COLO668 (cell line): Measurements from ENCODE around the gene TSPEAR.
A peak's percentile ranks its signal among the peaks of the same experiment; 100 is the strongest.
"Not testable (repeated sequence)": the region's sequence is repeated elsewhere in the genome, so short reads cannot be mapped to it uniquely, and the experiment has no call there.

Experiments
- DNase-seq: peaks from one replicate; lab custom pipeline; 2025; ENCODE audit not compliant: unreplicated experiment; lab: John Stamatoyannopoulos, UW

TSPEAR gene

DNA sequence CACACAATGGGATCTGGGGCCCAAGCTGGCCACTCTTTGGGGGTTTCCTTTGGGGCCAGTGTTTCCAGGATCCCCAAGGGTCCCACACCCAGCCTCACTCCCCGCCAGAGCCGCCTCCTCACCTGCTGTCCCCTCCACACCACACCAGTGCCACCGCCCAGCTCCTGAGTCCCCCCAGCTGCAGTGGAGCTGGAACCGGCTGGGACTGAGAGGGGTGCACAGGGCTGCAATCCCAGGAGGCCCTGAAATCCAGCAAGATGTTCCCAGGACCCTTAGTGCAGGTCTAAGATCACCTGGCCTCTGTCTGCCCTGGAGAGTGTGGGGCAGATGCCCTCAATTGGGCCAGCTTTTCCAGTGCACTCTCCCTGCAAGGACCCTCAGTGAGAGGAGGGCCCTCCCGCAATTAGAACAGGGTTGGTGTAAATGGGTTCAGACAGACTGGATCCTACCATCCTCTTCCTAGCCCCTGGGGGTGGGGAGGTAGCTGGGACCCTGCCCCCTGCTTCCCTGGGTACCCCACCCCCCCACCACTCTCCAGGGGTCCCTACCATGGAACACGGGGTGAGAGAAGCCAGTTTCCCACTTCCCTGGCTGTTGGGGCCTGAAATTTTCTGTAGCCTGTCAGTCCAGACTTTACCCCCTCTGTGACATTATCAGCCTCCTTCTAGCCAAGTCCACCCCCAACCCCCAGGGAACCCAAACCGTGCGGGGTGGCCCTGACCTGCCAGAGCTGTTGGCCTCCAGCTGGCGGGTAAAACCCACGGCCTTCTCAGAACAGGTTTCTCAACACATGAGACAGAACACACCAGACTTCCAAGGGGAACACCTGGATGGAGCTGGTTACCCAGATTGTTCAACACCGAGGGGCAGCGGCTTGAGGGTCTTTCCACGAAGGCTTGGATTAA, 7.4 kb downstream of the TSPEAR start:
- DNase-seq, result no peak

DNA sequence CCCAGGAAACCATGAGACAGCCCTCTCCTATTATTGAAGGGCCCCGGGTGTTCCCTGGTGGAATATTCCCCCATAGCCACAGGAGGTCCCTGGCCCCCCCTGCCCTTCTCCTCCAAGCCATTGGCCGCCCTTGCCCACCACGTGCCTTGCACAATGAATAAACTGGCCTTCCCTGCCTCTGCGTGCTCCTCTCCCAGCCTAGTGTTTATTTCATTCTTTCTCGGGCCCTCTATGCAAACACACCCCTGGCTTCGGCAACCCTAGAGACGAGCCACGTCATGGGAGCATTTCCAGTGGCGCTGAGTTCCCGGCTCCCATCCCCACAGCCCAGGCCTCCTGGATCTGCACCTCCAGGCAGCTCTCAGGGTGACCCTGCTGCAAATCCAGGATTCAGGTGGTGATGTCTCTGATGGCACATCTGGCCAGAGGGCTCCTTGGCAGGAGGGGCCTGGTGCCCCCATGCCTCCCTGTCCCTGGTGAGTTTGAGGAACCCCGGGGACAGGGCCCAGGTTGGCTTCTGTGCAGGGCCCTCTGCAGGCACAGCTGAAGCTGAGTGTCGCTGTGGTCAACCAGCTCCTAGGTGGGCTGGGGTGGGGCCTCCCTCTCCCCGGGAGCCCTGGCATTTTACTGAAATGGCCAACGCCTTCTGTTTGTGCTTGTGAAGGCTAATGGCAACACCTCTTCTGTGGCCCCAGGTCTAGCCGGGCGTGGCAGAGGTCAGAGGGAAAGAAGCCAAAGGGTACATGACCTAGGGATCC, 8.2 kb downstream of the TSPEAR start:
- DNase-seq, result peak; percentile 81

DNA sequence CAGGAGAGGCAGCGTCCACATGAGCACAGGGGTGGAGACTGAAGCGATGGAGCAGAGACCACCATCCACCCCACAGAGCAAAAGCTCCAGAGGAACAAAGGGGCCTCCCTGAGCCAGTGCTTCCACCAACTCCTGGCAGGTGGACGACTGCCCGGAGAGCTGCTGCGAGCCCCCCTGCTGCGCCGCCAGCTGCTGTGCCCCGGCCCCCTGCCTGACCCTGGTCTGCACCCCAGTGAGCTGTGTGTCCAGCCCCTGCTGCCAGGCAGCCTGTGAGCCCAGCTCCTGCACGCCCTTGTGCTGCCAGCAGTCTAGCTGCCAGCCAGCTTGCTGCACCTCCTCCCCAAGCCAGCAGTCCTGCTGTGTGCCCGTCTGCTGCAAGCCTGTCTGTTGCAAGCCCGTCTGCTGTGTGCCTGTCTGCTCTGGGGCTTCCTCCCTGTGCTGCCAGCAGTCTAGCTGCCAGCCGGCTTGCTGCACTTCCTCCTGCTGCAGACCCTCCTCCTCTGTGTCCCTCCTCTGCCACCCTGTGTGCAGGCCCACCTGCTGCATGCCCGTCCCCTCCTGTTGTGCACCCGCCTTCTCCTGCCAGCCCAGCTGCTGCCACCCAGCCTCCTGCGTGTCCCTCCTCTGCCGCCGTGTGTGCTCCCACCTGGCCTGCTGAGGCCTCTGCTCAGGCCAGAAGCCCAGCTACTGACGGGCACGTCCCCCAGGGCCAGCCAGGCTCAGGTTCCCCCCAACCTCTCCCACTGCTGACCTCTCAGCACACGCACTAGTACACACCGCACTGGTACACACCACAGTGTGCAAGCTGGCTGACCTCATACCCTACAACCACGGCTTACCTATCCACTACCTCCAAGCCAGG, 9.0 kb downstream of the TSPEAR start:
- peak; percentile 67 for DNase-seq

DNA sequence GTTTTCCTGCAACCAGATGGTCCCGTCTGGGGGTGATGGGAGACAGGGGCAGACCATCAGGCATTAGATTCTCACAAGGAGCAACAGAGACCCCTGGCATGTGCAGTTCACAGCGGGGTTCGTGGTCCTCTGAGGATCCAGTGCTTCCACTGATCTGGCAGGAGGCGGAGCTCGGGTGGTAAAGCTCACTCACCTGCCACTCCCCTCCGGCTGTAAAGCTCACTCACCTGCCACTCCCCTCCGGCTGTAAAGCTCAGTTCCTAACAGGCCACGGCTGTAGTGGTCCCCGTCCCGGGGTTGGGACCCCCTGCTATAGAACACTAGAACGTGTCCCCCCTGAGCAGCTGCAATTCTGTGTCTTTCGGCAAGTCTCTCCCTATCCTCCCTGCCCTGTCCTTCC, 9.8 kb downstream of the TSPEAR start:
- DNase-seq, result no peak

DNA sequence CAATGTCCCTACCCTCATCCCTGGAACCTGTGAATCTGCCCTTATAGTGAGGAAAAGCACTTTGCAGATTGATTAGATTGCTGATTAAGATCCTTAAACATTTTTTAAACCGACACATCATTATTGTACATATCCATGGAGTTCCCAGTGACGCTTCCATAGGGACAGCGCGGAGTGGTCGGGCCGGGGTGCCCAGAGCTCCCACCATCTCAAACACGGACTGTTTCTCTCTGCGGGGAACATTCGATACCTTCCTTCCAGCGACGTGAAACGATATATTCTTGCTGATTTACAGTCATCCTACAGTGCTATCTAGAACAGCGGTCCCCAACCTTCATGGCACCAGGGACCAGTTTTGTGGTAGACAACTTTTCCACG, 10.4 kb downstream of the TSPEAR start:
- no peak for DNase-seq

DNA sequence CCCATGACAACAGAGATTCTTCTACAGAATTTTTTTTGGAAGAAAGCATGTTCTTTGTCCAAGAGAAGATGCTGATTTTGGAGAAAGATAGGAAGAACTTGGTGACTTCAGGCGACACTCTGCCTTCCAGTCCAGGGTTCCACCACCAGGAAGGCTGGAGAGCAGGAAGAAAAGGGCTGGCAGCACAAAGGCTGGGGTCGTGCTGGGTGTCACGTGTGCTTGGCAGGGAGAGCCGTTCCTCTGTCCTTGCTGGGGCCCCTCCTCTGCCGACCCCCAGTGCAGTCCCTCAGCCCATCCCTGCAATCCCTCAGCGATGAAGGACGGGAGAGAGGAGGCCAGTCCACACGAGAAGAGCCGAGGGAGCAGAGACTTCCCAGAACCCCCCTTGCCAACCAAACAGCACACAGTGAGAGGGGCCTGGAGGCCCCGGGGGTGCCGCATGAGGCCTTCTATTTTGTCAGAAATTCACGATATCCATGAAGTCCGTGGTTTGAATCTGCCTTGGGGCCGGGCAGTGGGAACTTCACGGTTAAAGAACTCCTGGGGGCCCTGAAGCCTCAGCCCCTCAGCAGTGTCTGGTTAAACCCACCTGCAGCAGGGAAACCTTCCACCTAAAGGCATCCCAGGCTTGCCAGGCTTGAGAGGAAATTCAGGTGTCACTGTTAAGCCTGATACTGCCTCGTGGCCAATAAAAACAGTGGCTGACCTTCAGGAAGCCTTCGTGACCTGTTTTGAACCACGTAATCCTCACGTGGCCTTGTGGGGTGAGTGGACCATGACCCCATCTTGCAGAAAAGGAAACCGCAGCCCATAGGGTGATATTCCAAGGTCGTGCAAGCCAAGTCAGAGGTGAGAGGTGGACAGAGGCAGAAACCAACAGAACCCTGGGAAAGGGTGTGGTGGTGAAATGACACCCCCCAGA, 11.0 kb downstream of the TSPEAR start:
- no peak for DNase-seq

DNA sequence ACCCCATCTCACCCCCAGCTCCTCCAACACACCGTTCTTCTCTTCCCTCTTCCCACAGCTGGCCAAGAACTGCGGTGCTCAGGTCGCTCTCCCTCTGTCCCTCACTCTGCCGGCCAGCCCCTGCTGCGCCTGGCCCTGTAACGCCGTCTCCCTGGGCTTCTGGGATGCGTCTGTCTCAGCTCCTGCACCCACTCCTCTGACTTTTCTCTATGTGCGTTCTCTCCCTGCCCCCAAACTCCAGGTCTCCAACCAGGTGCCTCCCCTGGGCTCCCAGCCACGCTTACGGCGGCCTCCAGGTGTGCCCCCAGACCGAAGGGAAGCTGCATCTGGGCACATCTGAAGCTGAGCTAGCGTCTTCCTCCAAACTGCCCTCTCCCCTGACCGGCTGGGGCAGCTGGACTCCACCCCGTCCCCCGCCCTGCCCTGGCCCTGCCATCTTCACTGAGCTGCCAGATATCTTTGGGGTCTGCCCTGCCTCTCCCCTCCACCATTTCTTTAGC, 11.8 kb downstream of the TSPEAR start:
- DNase-seq, result no peak

DNA sequence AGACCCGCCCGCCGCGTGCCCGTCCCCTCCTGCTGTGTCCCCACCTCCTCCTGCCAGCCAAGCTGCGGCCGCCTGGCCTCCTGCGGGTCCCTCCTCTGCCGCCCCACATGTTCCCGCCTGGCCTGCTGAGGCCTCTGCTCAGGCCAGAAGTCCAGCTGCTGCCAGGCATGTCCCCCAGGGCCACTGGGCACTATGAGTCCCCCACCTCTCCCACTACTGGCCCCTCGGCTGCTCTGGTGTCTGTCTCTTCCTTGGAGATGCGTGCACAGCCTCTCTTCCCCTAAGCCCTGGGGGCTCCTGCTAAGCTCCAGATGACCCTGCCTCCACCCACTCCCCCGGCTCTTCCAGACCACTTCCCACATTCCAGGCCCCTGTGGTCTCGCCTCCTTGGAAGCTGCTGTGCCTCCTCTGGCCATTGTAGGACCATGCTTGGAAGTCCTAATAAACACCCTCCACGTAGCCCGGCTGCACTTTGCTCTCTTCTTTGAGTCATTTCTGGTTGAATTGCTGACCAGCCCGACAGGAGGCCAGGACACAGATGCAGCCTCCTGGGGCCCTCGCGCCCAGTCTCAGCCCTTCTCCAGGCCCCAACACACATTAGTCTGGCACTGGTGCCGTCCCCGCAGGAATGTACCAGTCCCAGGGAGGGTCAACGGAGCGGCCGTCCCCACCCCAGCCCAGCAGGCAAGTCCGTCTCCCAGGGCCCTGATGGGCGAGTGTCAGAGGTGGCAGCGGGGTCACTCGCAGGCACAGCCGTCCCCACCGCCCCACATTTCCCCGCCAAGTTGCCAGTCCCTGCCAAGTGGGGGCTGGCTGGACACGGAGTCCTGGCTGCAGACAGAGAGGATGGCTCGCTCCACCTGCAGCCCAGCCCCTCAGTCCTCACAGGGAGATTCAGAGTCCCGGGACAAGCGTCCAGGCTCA, 13.3 kb downstream of the TSPEAR start:
- DNase-seq, result no peak

DNA sequence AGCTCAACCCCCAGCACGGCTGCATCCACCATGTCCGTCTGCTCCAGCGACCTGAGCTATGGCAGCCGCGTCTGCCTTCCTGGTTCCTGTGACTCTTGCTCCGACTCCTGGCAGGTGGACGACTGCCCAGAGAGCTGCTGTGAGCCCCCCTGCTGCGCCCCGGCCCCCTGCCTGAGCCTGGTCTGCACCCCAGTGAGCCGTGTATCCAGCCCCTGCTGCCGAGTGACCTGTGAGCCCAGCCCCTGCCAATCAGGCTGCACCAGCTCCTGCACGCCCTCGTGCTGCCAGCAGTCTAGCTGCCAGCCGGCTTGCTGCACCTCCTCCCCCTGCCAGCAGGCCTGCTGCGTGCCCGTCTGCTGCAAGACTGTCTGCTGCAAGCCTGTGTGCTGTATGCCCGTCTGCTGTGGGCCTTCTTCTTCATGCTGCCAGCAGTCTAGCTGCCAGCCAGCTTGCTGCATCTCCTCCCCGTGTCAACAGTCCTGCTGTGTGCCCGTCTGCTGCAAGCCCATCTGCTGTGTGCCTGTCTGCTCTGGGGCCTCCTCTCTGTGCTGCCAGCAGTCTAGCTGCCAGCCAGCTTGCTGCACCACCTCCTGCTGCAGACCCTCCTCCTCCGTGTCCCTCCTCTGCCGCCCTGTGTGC, 14.1 kb downstream of the TSPEAR start, which contains the start of gene KRTAP10-12:
Gene KRTAP10-12, plus strand, starts transcription at position 1 of the 639 bp plus-strand sequence. Its CDS starts 30 bp downstream, at position 31.
- not testable (repeated sequence) for DNase-seq

DNA sequence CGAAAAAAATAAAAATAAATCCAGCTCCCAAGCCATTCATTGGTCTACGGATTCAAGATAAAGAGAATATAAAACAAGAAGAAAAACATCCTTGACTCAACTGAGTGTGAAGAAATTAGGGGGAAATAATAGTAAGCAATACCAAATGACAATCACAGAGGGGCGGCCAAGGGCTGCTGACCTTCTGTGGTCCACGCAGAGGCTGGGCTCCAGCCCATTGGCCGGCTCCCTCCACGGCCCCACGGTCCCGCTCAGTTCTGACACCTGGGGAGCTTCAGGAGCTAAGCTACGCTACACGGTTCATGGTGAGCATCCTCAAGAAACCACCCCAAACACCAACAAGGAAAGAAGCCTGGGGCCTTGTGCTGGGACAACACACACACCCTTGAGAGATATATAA, 14.8 kb downstream of the TSPEAR start:
- DNase-seq, result no peak

DNA sequence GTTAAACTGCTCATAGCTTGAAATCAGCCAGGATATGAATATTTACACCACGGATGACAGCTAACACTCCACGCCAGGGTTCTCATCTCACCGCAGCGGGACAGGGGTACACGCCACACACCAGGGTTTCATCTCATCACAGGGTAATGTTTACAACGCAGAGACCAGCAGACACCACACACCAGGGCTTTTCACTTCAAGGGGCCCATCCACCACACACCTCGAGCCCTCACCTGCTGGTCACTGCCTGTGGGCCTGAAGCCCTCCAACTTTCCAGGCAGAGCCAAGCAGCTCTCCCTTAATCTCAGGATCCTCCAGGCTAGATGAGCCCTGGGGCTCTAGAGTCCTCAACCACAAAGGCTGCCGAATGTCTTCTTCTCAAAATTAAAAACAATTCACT, 15.7 kb downstream of the TSPEAR start:
- no peak for DNase-seq

DNA sequence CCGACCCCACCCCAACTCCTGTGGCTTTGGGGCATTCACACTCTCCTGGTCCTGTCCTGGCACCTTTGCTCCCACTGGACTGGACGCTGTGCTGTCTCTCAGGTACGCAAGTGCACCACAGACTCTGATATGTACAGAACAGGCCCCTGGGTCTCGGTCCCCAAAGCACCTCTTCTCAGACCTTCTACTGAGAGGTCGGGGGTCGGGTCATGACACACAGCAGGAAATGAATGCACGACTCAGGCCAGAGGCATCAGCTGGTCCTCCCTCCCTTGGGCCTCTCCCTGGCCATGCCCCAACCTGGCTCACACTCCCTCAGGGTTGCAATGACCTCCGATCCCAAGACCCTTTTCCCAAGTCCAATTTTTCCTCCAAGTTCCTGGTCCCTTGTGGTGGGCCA, 16.2 kb downstream of the TSPEAR start:
- DNase-seq, result no peak

DNA sequence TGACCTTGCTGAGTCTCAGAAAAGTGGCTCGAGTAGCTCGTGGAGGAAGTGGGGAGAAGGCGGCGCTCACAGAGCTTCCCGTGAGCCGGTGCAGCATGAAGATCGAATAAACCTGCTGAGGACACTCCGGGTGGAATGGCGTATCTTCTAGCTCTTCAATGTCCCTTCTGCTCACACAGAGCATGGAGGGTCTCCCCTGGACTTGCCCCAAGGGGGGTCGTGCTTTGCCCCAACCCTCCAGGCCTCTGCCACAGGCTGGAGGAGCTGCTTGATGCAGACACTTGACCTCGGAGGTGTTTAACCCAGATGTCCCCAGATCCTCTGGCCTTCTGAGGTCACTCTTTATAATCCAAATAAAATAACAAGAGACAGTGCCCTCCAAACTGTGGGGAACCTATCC, 16.6 kb downstream of the TSPEAR start:
- DNase-seq, result no peak

DNA sequence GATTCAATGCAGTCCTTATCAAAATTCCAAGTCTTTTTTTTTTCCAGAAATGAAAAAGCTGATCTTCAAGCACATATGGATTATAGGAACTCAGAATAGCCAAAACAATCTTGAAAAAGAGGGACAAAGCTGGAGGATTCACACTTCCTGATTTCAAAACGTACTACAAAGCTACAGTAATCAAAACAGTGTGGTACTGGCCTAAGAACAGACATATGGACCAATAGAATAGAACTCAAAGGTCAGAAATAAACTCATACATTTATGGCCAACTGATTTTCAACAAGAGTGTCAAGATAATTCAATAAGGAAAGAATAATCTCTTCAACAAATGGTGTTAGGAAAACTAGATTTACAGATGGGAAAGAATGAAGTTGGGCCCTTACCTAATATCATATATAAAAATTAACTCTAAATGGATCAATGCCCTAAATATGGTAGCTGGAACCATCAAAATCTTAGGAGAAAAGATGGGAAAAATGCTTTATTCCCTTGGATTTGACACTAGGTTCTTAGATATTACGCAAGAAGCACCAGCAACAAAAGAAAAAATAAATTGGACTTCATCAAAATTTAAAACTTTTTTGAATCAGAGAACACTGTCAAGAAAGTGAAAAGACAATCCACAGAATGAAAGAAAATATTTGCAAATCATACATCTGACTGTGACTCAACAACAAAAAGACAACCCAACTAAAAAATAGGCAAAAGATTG, 18.4 kb downstream of the TSPEAR start:
- DNase-seq, result no peak

DNA sequence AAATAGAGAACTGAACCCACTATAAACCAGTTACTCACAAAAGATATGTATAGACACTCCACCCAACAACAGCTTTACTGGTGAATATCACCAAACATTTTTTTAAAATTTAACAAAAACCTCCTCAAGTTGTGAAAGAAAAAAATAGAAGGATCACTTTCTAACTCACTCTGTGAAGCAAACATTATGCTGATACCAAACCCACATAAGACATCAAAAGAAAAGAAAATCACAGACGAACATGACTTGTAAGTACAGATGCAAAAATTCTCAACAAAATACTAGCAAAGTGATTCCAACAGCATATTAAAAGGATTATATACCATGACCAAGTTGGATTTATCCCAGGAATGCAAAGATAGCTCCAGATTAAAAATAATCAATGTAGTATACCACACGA, 19.7 kb downstream of the TSPEAR start:
- no peak for DNase-seq

DNA sequence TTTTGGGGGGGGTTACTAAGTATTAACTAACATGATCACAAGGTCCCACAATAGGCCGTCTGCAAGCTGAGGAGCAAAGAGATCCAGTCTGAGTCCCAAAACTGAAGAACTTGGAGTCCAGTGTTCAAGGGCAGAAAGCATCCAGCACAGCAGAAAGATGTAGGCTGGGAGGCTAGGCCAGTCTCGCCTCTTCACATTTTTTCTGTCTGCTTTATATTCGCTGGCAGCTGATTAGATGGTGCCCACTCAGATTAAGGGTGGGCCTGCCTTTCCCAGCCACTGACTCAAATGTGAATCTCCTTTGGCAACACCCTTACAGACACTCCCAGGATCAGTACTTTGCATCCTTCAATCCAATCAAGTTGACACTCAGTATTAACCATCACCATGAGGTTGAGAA, 21.6 kb downstream of the TSPEAR start:
- not testable (repeated sequence) for DNase-seq

DNA sequence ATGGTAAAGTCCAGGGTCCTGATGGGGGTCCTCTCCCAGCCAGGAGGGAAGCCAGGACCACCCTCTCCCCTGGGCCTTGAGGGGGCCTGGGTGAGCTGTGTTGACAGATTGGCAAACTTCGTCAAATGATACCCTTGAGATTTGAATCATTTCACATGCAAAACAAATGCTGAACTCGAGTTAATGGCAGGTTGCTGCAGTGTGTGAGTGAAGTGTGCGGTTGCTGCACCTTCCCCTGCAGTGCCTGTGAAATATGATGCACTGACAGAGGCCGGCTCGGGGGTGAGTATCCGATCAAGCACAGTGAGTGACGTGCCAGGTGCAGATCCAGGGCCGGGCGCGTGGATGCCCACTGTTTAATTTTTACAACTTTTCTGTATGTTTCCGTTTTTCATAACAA, 23.7 kb downstream of the TSPEAR start:
- no peak for DNase-seq
